GM19395 (cell line): ENCODE measurements around the gene TMIGD3.

Experiments
- ATAC-seq: cut with Tn5 transposase; IDR thresholded peaks from one replicate; pipeline ENCODE4 v1.9.1; 2021; ENCODE audit warnings: mild to moderate bottlenecking, moderate library complexity; ENCODE audit not compliant: unreplicated experiment

The TMIGD3 gene

DNA sequence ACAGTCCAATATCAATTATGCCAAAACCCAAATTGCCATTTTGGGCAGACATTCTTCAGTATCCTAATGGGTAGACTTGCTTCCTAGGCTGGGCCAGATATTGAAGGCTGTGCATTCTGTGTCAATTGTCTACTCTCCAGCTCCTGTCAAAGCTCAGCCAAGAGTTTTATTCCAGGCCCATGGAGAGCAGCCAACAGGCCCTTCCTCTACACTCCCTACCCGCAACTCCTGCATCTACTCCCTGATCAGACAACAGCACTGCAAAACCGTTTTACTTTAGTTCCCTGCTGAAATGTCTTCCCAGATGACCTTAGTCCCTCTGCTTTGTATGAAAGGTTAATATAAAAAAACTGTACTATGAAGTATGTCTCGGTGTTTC lies 6.6 kb upstream of the TMIGD3 start:
- no peak for ATAC-seq

DNA sequence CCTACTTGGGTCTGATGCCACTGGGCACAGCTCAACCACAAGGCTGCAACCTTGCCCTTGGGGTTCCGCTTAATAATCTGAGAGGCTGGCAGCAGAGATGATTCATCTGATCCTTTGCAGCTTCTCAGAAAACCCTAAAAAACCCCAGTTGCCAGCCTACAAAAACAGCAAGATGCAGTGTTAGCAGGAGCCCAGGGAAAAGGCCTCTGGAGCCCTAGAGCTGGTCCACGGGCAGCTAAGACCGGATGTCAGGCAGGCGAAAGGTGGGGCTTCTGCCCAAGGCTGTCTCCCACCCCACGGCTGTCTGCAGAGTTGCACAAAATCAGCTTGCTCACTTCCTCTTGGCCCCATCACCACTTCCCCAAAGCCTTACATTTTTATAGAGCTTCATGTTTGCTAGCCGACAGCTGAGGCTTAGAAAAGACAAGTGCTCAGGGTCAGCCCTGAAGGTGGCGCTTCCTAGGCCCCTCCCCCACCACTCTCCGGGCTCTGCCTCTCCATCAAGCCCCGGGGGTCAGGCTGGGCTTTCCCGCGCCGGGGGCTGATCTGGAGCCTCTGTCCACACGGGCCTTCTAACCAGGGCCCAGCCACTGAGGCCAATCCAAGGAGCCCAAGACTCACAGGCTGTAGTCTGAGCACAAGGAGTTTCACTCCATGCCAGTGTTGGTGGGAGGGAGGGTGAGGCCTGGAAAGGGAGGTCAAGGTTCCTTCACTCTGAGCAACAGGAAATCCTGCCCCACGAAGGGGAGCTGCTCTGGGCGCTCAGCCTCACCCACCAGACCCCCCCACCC lies 4.2 kb upstream of the TMIGD3 start:
- peak; percentile 62 for ATAC-seq

DNA sequence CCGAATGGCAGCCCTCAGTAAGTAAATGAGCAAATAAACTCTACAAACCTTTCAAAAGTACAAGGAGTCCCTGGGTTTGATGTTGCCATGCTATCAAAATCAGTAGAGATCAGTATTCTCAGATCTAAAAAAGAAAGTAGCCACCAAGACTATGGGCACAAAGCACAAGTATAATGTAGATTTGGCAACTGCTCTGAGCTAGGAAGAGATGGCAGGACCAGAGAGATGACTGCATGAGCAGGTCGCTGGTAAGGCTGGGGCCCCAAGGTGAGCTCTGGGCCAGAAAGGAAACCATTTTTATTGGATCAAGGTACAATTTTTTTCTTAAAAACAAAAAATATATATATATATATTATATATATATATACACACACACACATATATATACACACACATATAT lies 3.1 kb upstream of the TMIGD3 start:
- no peak for ATAC-seq

DNA sequence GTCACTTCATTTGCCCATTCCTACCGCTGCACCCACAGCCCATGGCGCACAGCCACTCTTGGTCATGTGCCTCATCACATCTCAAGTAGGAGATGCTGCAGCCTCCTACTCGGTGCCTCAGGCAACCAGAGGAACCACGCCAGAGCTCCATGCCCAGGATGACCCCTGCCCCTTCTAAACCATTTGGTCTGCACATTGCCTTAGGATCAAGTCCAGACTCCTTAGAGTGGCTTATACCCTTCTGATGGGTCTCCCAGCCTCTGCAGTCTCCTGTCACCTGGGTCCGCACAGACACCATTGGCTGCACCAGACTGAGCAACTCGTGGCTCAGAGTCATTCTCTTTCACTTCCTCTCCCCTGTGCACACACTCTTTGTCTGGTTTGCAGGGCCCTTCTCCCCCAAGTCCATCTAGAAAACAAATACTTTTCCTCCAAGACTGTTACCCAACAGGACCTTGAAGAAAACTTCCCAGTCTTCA lies 2.2 kb upstream of the TMIGD3 start:
- peak; percentile 69 for ATAC-seq

DNA sequence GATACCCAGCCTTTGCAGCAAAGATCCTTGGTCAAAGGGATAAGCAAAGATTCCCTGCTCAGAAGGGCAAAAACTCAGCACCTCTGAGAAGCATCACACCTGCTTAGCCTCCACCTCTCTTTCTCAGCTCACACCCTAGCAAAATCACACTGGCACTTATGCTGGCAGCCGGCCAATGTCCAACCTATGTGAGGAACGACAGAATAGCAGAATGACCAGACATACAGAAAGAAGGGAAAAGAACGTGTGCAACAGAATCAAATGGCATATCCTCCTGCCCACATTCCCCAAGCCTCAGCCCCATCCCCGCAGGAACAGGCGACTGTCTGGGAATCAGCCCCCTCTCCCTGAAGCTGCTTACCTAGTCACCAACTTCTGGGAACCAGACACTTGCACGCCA lies 664 bp upstream of the TMIGD3 start:
- ATAC-seq: no peak

DNA sequence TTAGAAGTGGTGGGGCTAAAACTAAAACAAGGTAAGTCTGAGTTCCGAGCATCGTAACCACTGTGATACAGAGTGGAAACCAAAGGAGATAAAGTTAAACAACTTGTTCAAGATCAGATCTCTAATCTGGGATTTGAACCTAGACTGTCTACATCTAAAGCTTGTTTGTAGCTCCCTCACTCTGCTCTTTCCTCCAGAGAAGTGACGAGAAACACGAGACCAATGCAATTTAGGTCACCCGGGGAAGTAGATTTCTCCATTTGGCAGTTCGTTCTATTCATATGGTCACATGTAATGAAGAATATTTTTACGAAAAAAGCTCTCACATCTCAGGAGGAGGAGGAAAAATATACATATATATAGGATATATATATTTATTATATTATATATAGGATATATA lies 1.8 kb downstream of the TMIGD3 start:
- no peak for ATAC-seq

DNA sequence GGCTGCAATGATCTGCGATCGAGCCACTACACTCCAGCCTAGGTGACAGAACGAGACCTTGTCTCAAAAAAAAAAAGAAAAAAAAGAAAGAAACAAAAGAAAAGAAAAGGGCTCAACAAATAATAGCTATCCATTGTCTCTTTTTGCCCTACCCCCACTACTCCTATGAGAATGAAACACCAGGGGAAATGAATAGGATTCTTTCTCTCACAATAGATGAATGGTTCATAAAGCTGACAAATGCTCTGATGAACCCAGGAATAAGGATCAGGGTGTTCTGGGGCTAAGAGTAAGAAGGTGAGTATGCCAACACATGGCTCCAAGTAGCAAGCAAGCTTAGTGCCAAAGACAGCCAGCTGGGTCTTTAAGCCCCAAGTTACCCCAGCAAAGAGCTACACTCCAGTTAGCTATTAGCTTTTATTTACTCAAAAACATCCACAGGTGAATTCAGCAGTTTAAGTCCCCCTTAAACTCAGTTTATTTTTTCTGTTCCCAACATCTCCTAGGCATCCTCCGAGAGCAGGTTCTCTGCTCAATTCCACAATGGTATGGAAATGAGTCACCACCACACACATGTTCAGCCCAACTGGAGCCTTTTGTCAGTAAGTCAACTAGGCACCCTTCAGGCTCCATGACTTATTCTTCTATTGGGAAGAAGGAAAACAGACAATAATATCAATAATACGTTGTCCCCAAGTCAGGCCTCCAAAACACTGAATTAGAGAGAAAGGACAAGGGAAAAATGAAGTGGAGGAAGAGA lies 4.2 kb downstream of the TMIGD3 start:
- ATAC-seq: no peak

DNA sequence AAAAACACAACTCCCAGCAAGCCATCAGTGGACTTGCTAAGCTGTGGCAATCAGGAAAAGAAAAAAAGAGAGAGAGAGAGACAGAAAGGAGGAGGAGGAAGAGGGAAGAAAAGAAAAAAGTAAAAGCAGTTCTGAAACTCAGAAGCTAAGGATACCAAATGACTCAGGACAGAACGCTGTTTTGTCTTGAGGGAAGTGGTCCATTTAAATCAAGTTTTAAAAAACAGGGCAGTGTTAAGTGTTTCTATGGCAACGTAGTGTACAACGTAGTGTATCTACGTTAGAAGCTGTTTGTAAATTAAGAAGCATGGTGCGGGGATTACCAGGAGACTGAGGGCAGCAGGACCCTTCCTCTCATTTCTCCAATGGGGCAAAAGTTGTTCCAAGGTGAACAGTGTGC lies 5.8 kb downstream of the TMIGD3 start:
- no peak for ATAC-seq

DNA sequence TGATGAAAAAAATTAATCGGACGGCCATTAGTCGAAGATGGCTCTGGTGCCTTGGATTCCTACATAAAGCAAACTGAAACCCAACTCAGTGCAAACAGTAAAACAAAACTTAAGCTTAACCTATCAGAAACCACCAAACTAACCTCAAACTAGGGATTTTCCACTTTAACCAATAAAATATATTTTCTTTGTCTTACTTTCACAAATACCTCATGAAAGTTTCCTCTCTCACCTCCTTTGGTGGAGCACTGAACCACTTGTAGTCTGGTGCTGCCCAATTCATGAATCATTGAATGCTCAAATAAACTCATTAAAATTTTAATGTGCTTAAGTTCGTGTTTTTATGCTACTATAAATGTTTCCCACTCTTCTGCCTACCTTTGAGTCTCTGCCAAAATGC lies 7.0 kb downstream of the TMIGD3 start:
- no peak for ATAC-seq

DNA sequence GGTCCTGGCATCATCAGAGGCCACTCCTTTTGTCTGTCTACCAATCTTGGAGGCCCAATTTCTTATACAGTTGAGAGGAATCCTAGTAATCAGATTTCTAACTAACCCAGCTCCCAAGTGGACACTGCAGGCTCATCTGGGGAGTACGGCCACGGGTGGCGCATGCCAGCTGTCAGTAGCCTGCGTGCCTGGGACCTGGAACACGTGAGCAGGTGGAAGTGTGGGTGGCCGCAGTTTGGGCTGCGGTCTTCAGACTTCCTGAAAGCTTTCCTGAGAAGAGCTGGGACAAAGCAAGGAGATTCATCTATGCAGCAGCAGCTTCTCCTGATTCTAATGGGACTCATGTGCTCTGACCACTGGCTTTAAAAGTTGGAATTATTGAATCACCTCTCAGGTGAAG lies 12.4 kb downstream of the TMIGD3 start:
- no peak for ATAC-seq

DNA sequence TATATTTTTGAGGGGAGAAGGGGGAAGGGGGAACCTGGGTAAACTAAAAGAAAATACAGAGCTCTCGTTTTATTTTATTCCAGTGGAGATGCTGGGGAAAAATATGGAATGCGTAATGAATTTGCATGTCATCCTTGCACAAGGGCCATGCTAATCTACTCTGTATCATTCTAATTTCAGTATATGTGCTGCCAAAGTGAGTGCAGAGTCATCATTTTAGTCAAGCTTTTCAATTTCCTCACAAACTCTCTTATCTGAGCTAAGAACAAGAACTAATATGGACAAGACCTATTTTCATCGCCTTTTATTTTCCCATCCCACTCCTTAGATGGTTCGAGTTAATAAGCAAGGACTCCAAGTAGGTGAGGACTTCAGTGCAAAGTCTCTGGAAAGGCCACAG lies 13.2 kb downstream of the TMIGD3 start:
- no peak for ATAC-seq

DNA sequence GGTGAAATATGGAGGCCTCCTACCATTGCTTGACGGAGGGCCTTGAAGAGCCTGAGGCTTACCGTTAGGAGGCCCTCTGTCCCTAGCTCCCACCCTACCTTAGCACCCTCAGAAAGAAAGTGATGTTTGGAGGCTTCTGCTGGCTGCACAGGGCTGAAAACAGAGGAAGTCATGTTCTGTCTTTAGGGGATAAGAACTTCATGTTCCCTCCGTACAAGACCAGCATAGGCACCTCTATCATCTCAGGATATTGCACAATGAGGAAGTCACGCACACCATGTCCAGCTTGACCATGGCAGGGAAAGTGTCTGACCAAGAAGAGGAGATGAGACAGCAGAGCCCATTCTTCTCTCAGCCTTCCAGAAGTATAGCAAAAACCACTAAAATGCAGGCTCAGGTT lies 13.8 kb downstream of the TMIGD3 start:
- no peak for ATAC-seq

DNA sequence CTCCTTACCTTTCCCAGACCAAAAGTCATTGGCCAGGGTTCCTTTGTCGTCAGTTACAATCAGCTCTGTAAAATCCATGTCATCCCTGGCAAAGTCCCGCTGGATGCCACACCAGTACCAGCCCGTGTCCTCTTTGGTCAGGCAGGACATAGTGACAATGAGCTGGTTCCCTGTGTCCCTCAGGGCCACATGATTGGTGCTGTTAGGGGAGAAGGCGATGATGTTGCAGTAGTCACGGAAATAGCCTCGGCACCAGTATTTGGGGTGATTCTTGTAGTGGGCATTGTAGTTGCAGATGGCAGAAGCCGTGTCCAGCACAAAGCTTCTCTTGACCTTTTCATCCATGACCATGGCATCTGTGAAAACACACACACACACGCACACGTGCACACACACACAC lies 14.8 kb downstream of the TMIGD3 start:
- ATAC-seq: no peak

DNA sequence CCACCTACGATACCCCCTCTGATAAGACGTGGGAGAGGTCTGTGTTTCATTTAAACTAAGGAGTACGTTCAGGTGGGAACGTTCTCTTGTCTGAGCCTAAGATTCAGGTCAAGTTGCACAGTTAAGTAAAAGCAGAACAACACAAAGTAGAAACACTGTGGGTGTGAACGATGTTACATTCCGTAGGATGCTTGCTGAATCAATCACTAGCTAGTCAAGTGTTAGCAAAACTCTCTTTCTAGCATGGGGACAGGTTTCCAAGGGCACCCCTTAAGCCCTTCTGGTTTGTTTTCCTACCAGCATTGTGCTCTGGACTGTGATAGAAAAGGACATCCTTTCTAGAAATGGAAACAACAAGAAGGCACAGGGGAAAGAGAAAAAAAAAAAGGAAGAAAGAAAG lies 16.3 kb downstream of the TMIGD3 start:
- no peak for ATAC-seq

DNA sequence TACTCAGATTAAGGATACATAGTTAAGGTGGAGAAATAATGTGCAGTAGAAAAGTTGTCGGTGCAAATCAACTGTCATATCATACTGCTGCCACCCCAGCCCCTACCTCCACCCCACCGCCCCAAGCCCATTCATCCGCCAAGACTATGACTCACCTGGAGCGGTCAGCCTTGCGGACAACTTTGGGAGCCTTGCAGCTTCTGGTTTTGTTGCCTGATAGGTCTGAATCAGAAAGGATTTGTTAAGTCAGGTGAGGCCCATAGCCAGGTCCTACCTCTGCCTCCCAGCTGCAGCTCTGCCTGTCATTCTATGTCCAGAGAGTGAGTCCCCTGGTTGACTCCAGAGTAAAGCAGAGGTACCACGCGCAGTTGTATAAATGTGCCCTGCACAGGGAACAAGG lies 17.0 kb downstream of the TMIGD3 start:
- no peak for ATAC-seq

DNA sequence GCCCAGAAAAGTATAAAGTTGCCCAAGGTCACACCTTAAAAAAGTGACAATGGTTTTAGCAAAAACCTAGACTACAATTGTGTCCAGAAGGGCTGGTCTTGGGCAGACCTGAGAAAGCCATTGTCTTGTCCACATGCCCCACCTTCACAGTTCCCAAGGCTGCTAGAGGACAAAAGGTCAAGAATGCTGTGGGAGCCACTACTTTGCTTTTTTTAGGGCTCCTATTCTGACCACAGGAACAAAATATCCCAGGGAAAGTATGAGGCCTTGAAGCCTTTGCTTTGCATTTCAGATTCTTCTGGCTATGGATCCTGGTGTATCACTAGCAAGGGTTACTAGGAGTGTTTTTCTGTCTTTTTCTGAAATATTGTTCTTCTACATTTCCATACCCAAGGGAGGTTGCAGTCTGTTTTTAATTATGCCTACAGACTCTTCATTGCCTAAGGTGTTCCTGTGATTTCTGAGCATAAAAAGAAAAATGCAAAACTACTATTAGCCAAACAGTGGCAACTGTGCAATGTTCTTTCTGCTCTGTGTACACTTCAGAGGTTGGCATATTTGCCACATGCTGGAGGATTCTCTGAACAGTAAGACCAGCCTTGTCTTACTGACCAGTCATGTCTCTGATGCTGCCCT lies 18.9 kb downstream of the TMIGD3 start:
- ATAC-seq: no peak

DNA sequence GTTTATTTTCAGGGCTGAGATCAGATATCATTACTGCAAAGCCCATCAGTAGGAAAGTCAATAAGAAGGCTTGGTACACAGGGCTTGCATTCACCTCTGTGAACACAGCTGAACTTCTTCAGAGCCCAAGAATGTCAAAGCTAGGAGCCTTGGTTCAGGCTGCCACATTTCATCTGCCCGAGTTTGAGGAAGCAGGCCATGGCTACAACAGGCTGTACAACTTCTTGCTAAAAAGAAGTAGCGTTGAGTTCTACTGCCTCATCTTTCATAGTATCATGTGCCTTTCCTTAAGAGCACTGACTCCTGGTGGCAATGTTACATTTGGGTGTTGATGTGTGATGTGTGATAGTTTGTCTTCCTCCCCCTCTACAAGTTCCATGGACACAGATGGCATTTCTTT lies 19.6 kb downstream of the TMIGD3 start:
- no peak for ATAC-seq

DNA sequence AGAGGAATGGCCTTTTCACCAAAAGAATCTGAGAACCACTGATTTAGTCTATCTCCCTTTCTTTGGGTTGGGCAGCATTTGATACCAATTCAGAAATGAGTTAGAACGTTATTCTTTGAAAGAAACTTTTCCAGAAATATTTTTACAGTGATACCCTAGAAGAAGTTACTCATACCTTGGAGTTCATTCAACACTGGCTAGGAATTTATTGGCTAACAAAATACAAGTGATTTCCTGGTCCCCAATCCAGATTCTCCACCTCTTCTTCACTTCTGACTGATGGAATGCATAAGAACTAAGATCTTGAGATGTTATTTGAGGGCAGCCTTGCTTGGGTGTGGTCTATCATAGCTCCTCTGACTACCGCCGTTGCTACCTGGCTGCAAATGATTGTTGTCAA lies 20.3 kb downstream of the TMIGD3 start:
- no peak for ATAC-seq

DNA sequence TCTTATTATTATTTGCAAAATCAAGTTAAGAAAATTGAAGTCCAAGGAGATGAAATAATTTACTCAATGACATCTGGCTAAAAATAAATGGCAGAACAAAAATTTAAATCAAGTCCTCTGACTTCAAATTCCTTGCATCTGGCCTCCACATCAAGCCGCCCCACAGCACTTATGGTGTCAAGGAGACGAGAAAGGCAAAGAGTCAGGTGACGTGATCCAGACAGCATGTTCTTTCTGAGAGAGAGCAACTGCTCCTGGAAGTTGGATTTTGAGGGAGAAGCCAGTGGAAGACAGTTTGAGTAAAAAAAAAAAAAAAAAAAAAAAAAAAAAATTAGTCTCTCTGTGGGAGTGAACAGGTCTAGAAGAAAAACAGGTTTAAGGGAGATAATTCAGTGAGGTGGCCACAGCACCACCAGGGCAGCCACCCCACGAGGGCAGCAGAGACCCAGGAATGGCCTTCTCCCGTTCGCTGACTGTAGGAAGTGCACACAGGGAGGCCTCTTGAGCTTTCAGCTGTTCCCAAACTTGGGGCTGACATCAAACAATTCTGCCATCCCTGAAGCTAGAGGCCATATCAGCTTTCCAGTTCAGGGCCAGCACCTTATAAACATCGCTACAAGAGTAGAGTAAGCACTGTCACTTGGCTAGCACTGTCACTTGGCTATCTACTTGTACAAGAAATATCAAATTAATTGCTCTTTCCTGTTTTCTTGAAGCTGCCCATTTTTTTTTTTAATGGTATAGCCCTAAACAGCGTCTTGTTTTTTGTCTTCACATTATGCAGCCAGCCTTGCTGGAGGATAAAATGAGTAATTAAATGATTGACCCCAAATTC lies 21.8 kb downstream of the TMIGD3 start:
- no peak for ATAC-seq

DNA sequence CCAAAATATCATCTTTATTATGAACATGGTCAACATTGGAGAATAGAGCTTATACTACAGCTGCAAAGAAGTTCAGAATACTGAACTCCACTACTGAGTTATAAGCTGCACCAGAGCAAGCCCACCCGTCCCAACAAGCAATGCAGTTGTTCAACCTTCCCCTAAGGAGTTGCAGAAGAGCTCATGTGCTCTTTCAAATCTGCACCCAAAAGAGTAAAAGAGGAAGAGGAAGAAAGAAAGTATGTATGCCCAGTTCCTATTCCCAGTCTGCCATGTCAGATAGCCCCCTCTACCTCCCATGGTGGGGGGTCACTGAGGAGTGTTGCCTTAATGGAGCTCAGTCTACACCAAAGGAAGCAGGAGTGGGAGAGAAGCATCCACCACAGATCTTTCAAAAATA lies 22.8 kb downstream of the TMIGD3 start:
- no peak for ATAC-seq

DNA sequence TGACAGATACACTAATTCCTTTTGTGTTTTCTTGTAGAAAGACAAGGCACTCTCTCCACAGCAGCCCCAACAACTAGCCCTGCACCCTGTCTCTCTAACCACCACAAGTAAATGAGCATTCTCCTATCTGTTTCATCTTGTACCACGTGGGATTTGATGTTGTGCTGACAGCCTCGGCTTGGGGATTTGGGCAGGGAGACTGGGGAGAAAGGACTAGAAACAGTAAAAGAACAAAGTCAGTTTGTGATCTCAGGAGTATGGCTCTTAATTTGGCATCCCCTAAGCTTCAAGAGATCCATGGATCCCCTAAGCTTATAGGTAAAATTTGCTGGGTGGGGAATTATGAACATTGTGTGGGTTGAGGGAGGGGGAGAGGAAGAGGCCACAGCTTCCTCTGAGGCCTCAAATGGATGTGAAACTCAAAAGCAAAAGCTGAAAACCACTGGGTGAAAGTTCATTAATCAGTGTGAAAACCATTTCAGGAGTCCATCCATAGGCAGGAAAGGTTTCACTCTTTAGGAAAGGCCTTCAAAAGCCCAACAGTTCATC lies 26.6 kb downstream of the TMIGD3 start:
- ATAC-seq: peak; percentile 87
